K562 (cell line): ENCODE results near the gene NR3C1. TPM values are rescaled to one million over a fixed set of nuclear protein-coding genes. Genes with fewer than 3 reads are reported as not detected.

Experiments used
- ATAC-seq: fragments of 200-7000 bp; cut with Tn5 transposase; 3 replicates; pipeline ENCODE4 v1.9.1; 2020; ENCODE audit warnings: moderate library complexity
- BruUV-seq: library from RNA; stranded (reverse); fragments of 400-500 nt; replicated peaks from 2 replicates; lab custom pipeline; 2021; lab: Mats Ljungman, UMichigan
- CTCF ChIA-PET: fragments of 300-600 bp; formaldehyde crosslinking; extraction: SDS; loops from one replicate; lab custom pipeline; 2021; ENCODE audit warnings: low intra/inter-chr PET ratio; lab: Yijun Ruan, JAX
- POLR2A ChIA-PET: fragments of 300-600, 350-650 bp; sonication (Branson Sonifier 250); formaldehyde crosslinking; extraction: SDS; loops from one replicate; lab custom pipeline; 2021; ENCODE audit warnings: antibody characterized with exemption, inconsistent platforms; lab: Yijun Ruan, JAX
- DNase-seq, 4 experiments: peaks; one replicate each; pipeline versions ENCODE4 v3.0.0 to v3.0.0-alpha.2; 2011 to 2018; ENCODE audit warnings: low spot score in 3 of 4, mixed read lengths in 3 of 4; ENCODE audit errors: extremely low read depth in 1 of 4
- FAIRE-seq: peaks from 2 replicates; lab custom pipeline; 2011; peaks lifted over from hg19 to GRCh38; lab: Jason Lieb, UNC
- H2AFZ ChIP-seq: 2 replicates; pipeline ENCODE4 v1.6.0; 2011; ENCODE audit warnings: low read depth, low read length, control low read depth, inconsistent platforms
- H3K27ac ChIP-seq: fragments of 200-600 bp; 3 replicates; pipeline ENCODE4 v1.8.0; 2011; ENCODE audit warnings: low read depth, mild to moderate bottlenecking, control low read depth, inconsistent platforms, low read length, moderate library complexity, mixed read lengths; ENCODE audit errors: extremely low read depth
- H3K27me3 ChIP-seq, 2 experiments: fragments of 300-600 bp in 1 of 2; 2 replicates in 1 of 2; 3 replicates in 1 of 2; pipeline versions ENCODE4 v1.6.0 to v1.8.0; 2011; ENCODE audit warnings: inconsistent platforms in 2 of 2, low read length in 2 of 2, mild to moderate bottlenecking in 1 of 2, mixed read lengths in 1 of 2, moderate library complexity in 1 of 2; ENCODE audit not compliant: control insufficient read depth in 2 of 2, insufficient read depth in 2 of 2
- H3K36me3 ChIP-seq: fragments of 300-600 bp; 3 replicates; pipeline ENCODE4 v1.8.0; 2011; ENCODE audit warnings: mild to moderate bottlenecking, low read length, inconsistent platforms; ENCODE audit not compliant: control insufficient read depth, insufficient read depth
- H3K4me1 ChIP-seq, 2 experiments: fragments of 200-600 bp in 1 of 2; replicated peaks in 1 of 2; 2 replicates in 1 of 2; 3 replicates in 1 of 2; pipeline versions ENCODE4 v1.5.1 to v1.8.0; 2011; ENCODE audit warnings: inconsistent platforms in 2 of 2, low read length in 2 of 2, mild to moderate bottlenecking in 1 of 2, mixed read lengths in 1 of 2, moderate library complexity in 1 of 2; ENCODE audit not compliant: control insufficient read depth in 2 of 2, insufficient read depth in 2 of 2
- H3K4me2 ChIP-seq: 2 replicates; pipeline ENCODE4 v1.6.1; 2011; ENCODE audit warnings: low read length, control low read depth, inconsistent platforms, mixed read lengths; ENCODE audit not compliant: insufficient read depth
- H3K4me3 ChIP-seq: fragments of 200-600 bp; sonication (generic), shearing (Covaris generic); 2 replicates; pipeline ENCODE4 v1.5.1; 2016; ENCODE audit warnings: control low read depth, inconsistent platforms
- H3K79me2 ChIP-seq: fragments of 200-600 bp; 3 replicates; pipeline ENCODE4 v1.8.0; 2011; ENCODE audit warnings: low read length, inconsistent platforms; ENCODE audit not compliant: control insufficient read depth, insufficient read depth
- H3K9ac ChIP-seq, 2 experiments: 2 replicates each; pipeline versions ENCODE4 v1.6.0 to v1.6.1; 2011; ENCODE audit warnings: low read depth in 2 of 2, low read length in 2 of 2, control low read depth in 1 of 2, inconsistent platforms in 1 of 2, mild to moderate bottlenecking in 1 of 2, mixed read lengths in 1 of 2; ENCODE audit not compliant: insufficient read depth in 1 of 2
- H3K9me1 ChIP-seq: one replicate; pipeline ENCODE4 v1.6.0; 2011; ENCODE audit warnings: inconsistent platforms, mild to moderate bottlenecking, low read length, moderate library complexity; ENCODE audit not compliant: control insufficient read depth, insufficient read depth
- H3K9me3 ChIP-seq: replicated peaks from 2 replicates; pipeline ENCODE4 v1.5.1; 2011; ENCODE audit warnings: low read depth, low read length, inconsistent platforms; ENCODE audit not compliant: control insufficient read depth, insufficient read depth
- H4K20me1 ChIP-seq: replicated peaks from 2 replicates; pipeline ENCODE4 v1.6.1; 2011; ENCODE audit warnings: low read length, inconsistent platforms, mixed read lengths; ENCODE audit not compliant: control insufficient read depth, insufficient read depth
- BRF1 ChIP-seq: IDR thresholded peaks from 3 replicates; pipeline ENCODE4 v1.6.1; 2011; ENCODE audit warnings: borderline replicate concordance, mild to moderate bottlenecking; ENCODE audit not compliant: insufficient read length; ENCODE audit errors: extremely low read depth
- HDGF ChIP-seq: fragments of 450-650 bp; IDR thresholded peaks from 2 replicates; pipeline ENCODE4 v1.6.1; 2016
- KAT7 ChIP-seq: sonication (generic); formaldehyde crosslinking; IDR thresholded peaks from 2 replicates; pipeline ENCODE4 v1.8.0; 2022; ENCODE audit warnings: missing genetic modification reagents, mild to moderate bottlenecking, borderline replicate concordance
- NR1H2 ChIP-seq: sonication (generic); formaldehyde crosslinking; IDR thresholded peaks from 2 replicates; pipeline ENCODE4 v1.4.0; 2020; ENCODE audit warnings: mild to moderate bottlenecking, missing genetic modification reagents
- TARDBP ChIP-seq: fragments of 450-650 bp; IDR thresholded peaks from 2 replicates; pipeline ENCODE4 v1.6.1; 2016
- UBTF ChIP-seq, 2 experiments: IDR thresholded peaks; 2 replicates each; pipeline ENCODE4 v1.6.1; 2012; ENCODE audit warnings: improper control_type of control experiment in 2 of 2, low read depth in 2 of 2, low read length in 2 of 2, borderline replicate concordance in 1 of 2
- ZNF146 ChIP-seq: IDR thresholded peaks from one replicate; pipeline ENCODE4 v1.6.1; 2018; ENCODE audit warnings: missing compliant biosample characterization; ENCODE audit not compliant: unreplicated experiment
- WGBS: fragments of 100-300 bp; shearing (Covaris generic); methylation state at CpG from one replicate; pipeline ENCODE4 v1.1.6; 2016; ENCODE audit warnings: low coverage, mixed read lengths; ENCODE audit not compliant: insufficient coverage; ENCODE audit errors: missing lambda C conversion rate; 5-methylcytosine and 5-hydroxymethylcytosine counted together
- in situ Hi-C: fragments of 300-500 bp; cut with MboI; formaldehyde crosslinking; loops from 4 replicates; pipeline ENCODE4 v1.15.0; 2018; ENCODE audit warnings: inconsistent platforms, mixed read lengths
- intact Hi-C: fragments of 100-400 bp; cut with micrococcal nuclease; formaldehyde crosslinking; loops from 2 replicates; pipeline ENCODE4 v1.14.2; 2022
- polyA plus RNA-seq, 8 experiments: library from polyadenylated mRNA; depleted of rRNA in 4 of 8; stranded (reverse) in 5 of 8; unstranded in 3 of 8; fragments of >200 nt; fragmentation: Nextera tagmentation in 2 of 8; fragmentation: Illumina TruSeq in 1 of 8; extraction: Ambion mirVana in 2 of 8; extraction: Trizol in 1 of 8; gene quantifications; 2 replicates each; pipeline versions ENCODE4 v1.2.1 to v1.2.3, GENCODE V29; 2011 to 2014; ENCODE audit warnings: inconsistent platforms in 1 of 8, missing spikeins in 1 of 8
- total RNA-seq, 7 experiments: library from RNA; depleted of rRNA in 6 of 7; stranded (reverse); fragments of >200 nt in 6 of 7; fragmentation: Illumina TruSeq in 2 of 7; extraction: Trizol in 2 of 7; gene quantifications; 2 replicates each; pipeline versions ENCODE4 v1.2.1 to v1.2.3, GENCODE V29; 2011 to 2021; ENCODE audit warnings: low replicate concordance in 1 of 7
- TF ChIP-seq, protein P1 (sequence below), 2 experiments: fragments of 450-650 bp; IDR thresholded peaks; 2 replicates each; pipeline ENCODE4 v1.6.1; 2016
- TF ChIP-seq, protein P2 (sequence below): sonication (generic); formaldehyde crosslinking; IDR thresholded peaks from 2 replicates; pipeline ENCODE4 v1.8.1; 2023; ENCODE audit warnings: mild to moderate bottlenecking, missing genetic modification reagents, moderate library complexity

The NR3C1 gene
- total and polyA plus RNA-seq, 9 of the 15 experiments (the other 6 are each of a cell fraction or from before 2014, with no cell fraction given) = 8.2 to 36.0 (median 15.0) TPM

- TF ChIP-seq NR1H2 (CRISPR knock-in tag) (no peak), KAT7 (no peak)
- TF ChIP-seq, all 486 proteins: peak for 0
These were observed 123.8 kb downstream of the NR3C1 start (continued) for GRCh38 chr5:143279698-143280097.

DNA sequence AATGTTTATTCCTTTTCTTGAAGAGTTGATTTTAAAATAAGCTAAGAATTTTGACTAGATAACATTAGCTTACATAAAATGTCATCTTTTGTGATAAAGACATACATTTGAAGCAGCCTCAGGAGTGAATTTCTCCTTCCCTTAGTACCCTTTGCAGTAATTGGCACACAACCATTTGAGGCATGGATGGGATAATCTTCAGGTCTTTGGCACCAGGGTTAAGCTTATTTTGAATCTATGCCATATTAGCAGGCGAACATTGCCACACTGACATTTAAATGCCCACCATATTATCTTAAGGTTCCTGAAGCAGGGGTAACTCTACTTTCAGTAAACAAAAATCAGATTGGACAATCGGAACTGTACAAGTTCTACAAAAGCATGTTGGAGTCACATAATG, 126.0 kb downstream of the NR3C1 start:
- Histone ChIP-seq H3K9ac (no peak overlapping the region), H3K27me3 (no peaks in the 10 kb centered on the region), H3K4me3 (no peak overlapping the region), H3K27ac (no peak overlapping the region), H3K79me2 (no peaks in the 10 kb centered on the region), H3K4me1 (peaks cover 0 to 3% of the 10 kb centered on the region in 2 experiments; a peak in 1 of 5 replicates), H3K9me1 (no peaks in the 10 kb centered on the region), H3K9me3 (no peaks in the 10 kb centered on the region), H2AFZ (no peak overlapping the region), H3K36me3 (peaks cover 12% of the 10 kb centered on the region; the same call in 2 of the 3 replicates), H4K20me1 (no peaks in the 10 kb centered on the region), H3K4me2 (no peak overlapping the region)
- 100% methylated on average over 2 of the region's 2 CpGs for WGBS
- ATAC-seq (no peak), FAIRE-seq (no peak), DNase-seq (no peak)
- CTCF ChIA-PET = no interaction called here
- in situ Hi-C loops (no loop called here), intact Hi-C loops (no loop called here)
- no TSS peak for BruUV-seq
- TF ChIP-seq ZNF146 (CRISPR knock-in tag) = no peak
- TF ChIP-seq HDGF = no peak
- TF ChIP-seq, protein P1, sequence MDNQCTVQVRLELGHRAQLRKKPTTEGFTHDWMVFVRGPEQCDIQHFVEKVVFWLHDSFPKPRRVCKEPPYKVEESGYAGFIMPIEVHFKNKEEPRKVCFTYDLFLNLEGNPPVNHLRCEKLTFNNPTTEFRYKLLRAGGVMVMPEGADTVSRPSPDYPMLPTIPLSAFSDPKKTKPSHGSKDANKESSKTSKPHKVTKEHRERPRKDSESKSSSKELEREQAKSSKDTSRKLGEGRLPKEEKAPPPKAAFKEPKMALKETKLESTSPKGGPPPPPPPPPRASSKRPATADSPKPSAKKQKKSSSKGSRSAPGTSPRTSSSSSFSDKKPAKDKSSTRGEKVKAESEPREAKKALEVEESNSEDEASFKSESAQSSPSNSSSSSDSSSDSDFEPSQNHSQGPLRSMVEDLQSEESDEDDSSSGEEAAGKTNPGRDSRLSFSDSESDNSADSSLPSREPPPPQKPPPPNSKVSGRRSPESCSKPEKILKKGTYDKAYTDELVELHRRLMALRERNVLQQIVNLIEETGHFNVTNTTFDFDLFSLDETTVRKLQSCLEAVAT (IDR thresholded peaks at IDR 0.05) = no peak
- TF ChIP-seq BRF1 = no peak
- TF ChIP-seq, protein P2, sequence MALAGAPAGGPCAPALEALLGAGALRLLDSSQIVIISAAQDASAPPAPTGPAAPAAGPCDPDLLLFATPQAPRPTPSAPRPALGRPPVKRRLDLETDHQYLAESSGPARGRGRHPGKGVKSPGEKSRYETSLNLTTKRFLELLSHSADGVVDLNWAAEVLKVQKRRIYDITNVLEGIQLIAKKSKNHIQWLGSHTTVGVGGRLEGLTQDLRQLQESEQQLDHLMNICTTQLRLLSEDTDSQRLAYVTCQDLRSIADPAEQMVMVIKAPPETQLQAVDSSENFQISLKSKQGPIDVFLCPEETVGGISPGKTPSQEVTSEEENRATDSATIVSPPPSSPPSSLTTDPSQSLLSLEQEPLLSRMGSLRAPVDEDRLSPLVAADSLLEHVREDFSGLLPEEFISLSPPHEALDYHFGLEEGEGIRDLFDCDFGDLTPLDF = no peak
- no peak for TF ChIP-seq UBTF (IDR thresholded peaks at IDR 0.05; ENCODE audit: borderline replicate concordance in 1 of 2, low read depth in 2 of 2, low read length in 2 of 2)
- no peak for TF ChIP-seq TARDBP
- POLR2A ChIA-PET = no interaction called here
